Measurements from ENCODE around the gene SND1. TPM values are rescaled to one million over a fixed set of nuclear protein-coding genes. Genes with fewer than 3 reads are reported as not detected.

The SND1 gene
- total RNA-seq, 1 donor from 2014 or later, result 165 TPM

GRCh38 chr7:127907110-127908040, 255.4 kb downstream of the SND1 start:
- Mint-ChIP-seq H3K36me3 (ENCODE audit: unreplicated experiment) (no peaks in the 10 kb centered on the region), H3K4me3 (ENCODE audit: unreplicated experiment) (no peak overlapping the region), H3K27me3 (ENCODE audit: unreplicated experiment) (no peaks in the 10 kb centered on the region), H3K27ac (ENCODE audit: unreplicated experiment) (no peak overlapping the region), H3K9me3 (ENCODE audit: unreplicated experiment) (no peaks in the 10 kb centered on the region), H3K4me1 (ENCODE audit: low read depth, unreplicated experiment) (peaks cover 21% of the 10 kb centered on the region)
- DNase-seq, result no peak
- no peak for TF ChIP-seq CTCF (IDR thresholded peaks at IDR 0.05; ENCODE audit: partially characterized antibody, unreplicated experiment)

DNA sequence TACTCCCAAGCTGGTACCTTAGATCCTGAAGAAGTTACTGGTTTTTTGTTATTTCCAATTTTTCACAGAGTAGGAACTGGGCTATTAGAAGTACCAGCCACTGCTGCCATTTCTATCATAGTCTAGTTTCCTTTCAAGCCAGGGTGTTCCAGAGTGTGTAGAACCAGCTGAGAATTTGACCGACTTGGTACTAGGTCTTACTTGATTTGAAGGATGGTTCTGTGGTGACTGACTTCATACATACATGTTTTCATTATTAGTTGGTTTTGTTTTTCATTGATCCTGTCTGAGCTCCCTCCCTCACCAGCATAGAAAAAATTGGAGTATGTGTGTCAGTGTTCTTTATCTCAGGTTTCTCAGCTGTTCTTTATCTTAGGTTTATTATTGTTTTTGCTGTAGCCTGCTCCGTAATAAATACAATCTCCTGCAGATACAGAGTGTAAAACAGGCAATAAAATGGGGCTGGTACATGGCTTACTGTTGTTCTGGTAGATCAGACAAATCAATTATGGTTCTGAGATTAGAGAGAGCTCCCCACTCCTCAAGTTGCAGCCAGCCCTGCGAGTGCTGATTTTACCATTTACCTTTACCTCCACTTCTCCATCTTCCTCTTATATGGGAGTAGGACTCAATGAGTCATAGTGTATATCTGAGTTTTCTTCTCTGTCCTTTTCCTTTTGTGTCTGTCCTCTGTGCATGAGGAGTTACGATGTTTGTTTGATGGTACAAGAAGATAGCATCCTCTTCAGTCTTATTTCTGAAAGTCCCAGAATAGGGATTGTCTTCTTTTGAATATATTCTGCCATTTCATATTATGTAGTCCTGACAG, 256.6 kb downstream of the SND1 start:
- Mint-ChIP-seq H3K4me1 (ENCODE audit: low read depth, unreplicated experiment) (peaks cover 21% of the 10 kb centered on the region), H3K27me3 (ENCODE audit: unreplicated experiment) (no peaks in the 10 kb centered on the region), H3K27ac (ENCODE audit: unreplicated experiment) (no peak overlapping the region), H3K36me3 (ENCODE audit: unreplicated experiment) (no peaks in the 10 kb centered on the region), H3K9me3 (ENCODE audit: unreplicated experiment) (no peaks in the 10 kb centered on the region), H3K4me3 (ENCODE audit: unreplicated experiment) (no peak overlapping the region)
- no peak for DNase-seq
- no peak for TF ChIP-seq CTCF (IDR thresholded peaks at IDR 0.05; ENCODE audit: partially characterized antibody, unreplicated experiment)

DNA sequence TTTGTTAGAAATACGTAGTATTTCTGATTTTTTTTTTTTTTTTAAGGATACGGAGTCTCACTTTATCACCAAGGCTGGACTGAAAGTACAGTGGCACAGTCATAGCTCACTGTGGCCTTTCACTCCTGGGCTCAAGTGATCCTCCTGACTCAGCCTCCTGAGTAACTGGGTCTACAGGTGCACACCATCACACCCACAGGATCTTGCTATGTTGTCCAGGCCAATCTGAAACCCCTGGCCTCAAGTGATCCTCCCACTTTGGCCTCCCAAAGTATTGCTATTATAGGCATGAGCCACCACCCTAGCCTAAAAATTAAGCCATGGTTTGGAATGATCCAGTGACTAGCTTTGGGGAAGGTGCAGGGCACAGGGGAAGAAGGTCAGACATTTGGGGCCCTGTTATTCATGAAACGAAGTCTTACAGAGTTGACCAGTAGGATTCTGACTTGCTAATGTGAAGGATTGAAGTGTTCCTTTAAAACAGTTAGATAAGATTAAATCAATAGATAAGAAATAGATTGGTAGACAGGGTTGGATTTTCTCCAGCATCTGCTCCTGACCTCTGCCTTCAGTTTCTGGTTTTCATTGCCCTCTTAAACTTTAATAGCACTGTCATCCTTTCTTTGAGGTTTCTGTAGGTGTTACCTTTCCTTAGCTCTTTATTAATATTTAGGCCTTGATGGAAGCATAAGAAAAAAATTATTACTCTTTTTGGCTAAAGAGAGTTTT, 257.6 kb downstream of the SND1 start:
- no peak for DNase-seq
- peaks cover 19% of the 10 kb centered on the region for H3K4me1 Mint-ChIP-seq (ENCODE audit: low read depth, unreplicated experiment)
- H3K36me3 Mint-ChIP-seq (ENCODE audit: unreplicated experiment), result no peaks in the 10 kb centered on the region
- TF ChIP-seq CTCF (IDR thresholded peaks at IDR 0.05; ENCODE audit: partially characterized antibody, unreplicated experiment), result no peak
- no peaks in the 10 kb centered on the region for H3K9me3 Mint-ChIP-seq (ENCODE audit: unreplicated experiment)
- H3K27me3 Mint-ChIP-seq (ENCODE audit: unreplicated experiment), result no peaks in the 10 kb centered on the region
- H3K27ac Mint-ChIP-seq (ENCODE audit: unreplicated experiment), result no peak overlapping the region
- H3K4me3 Mint-ChIP-seq (ENCODE audit: unreplicated experiment), result no peak overlapping the region

- Mint-ChIP-seq H3K9me3 (ENCODE audit: unreplicated experiment) (no peaks in the 10 kb centered on the region), H3K36me3 (ENCODE audit: unreplicated experiment) (no peaks in the 10 kb centered on the region), H3K27ac (ENCODE audit: unreplicated experiment) (no peak overlapping the region), H3K4me3 (ENCODE audit: unreplicated experiment) (no peak overlapping the region), H3K27me3 (ENCODE audit: unreplicated experiment) (no peaks in the 10 kb centered on the region), H3K4me1 (ENCODE audit: low read depth, unreplicated experiment) (peaks cover 14% of the 10 kb centered on the region)
- TF ChIP-seq CTCF (IDR thresholded peaks at IDR 0.05; ENCODE audit: partially characterized antibody, unreplicated experiment), result no peak
- no peak for DNase-seq
Measured at GRCh38 chr7:127910670-127911069, 258.7 kb downstream of the SND1 start.
